NB4 (cell line): Measurements from ENCODE around the gene DPP9.

Experiments
- CTCF ChIP-seq: IDR thresholded peaks from one replicate; pipeline ENCODE4 v1.5.1; 2012; ENCODE audit warnings: low read depth, low read length
- MYC ChIP-seq: IDR thresholded peaks from 2 replicates; pipeline ENCODE4 v1.6.1; 2011; ENCODE audit warnings: low read depth, low read length
- POLR2A ChIP-seq: IDR thresholded peaks from 2 replicates; pipeline ENCODE4 v1.6.1; 2011; ENCODE audit warnings: mild to moderate bottlenecking; ENCODE audit not compliant: insufficient read length; ENCODE audit errors: extremely low read depth

- TF ChIP-seq CTCF: no peak
- TF ChIP-seq POLR2A: no peak
- TF ChIP-seq MYC: no peak
Observed at GRCh38 chr19:4695224-4695731, 28.4 kb downstream of the DPP9 start.
